Psoas muscle (tissue), 8 donors: ENCODE results near the gene SOSTDC1. TPM values are rescaled to one million over a fixed set of nuclear protein-coding genes. Genes with fewer than 3 reads are reported as not detected.

ENCODE experiments used
- ATAC-seq, 4 donors: fragments of 200-7000 bp; cut with Tn5 transposase; one replicate each; pipeline ENCODE4 v1.9.1; 2020; ENCODE audit warnings: moderate library complexity in 3 of 4, mild to moderate bottlenecking in 2 of 4
- DNase-seq, 2 donors: peaks; one replicate each; pipeline ENCODE4 v3.0.0-alpha.2; 2020
- H3K27ac ChIP-seq: fragments of 200-600 bp; one replicate; pipeline ENCODE4 v1.8.0; 2022
- H3K27me3 ChIP-seq, 3 donors: fragments of 200-600 bp in 1 of 3; one replicate each; pipeline versions ENCODE4 v1.6.1 to v1.8.0; 2013 to 2022; ENCODE audit warnings: low read length in 2 of 3, mild to moderate bottlenecking in 2 of 3, moderate library complexity in 1 of 3; ENCODE audit not compliant: insufficient read depth in 3 of 3
- H3K36me3 ChIP-seq, 2 donors: fragments of 200-600 bp in 1 of 2; one replicate each; pipeline versions ENCODE4 v1.6.1 to v1.8.0; 2013 to 2022; ENCODE audit warnings: low read depth in 1 of 2, mild to moderate bottlenecking in 1 of 2, moderate library complexity in 1 of 2; ENCODE audit not compliant: insufficient read depth in 1 of 2
- H3K4me1 ChIP-seq: fragments of 200-600 bp; one replicate; pipeline ENCODE4 v1.8.0; 2022
- H3K4me3 ChIP-seq: fragments of 200-600 bp; one replicate; pipeline ENCODE4 v1.8.0; 2022; ENCODE audit warnings: mild to moderate bottlenecking
- H3K9me3 ChIP-seq: fragments of 200-600 bp; one replicate; pipeline ENCODE4 v1.8.0; 2022
- CTCF ChIP-seq: fragments of 200-600 bp; IDR thresholded peaks from one replicate; pipeline ENCODE4 v1.8.0; 2022; ENCODE audit warnings: antibody characterized with exemption
- WGBS, 3 donors: extraction: QIAGEN DNeasy Blood & Tissue Kit; methylation state at CpG; one replicate each; pipeline versions ENCODE4 v1.1.6 to v1.1.7; 2013; 5-methylcytosine and 5-hydroxymethylcytosine counted together
- intact Hi-C, 2 donors: fragments of 100-400 bp; cut with DNase I; formaldehyde crosslinking; loops; one replicate each; pipeline versions ENCODE4 v1.11.0 to v1.14.2; 2022
- polyA plus RNA-seq, 3 donors: library from polyadenylated mRNA; stranded (reverse); fragments of 200-250 nt; gene quantifications; one replicate each; pipeline ENCODE4 v1.2.3, GENCODE V29; 2013
- total RNA-seq, 4 donors: library from RNA; stranded (reverse); fragmentation: NEBNext Ultra II Directional in 2 of 4; extraction: Animal tissue kit (Norgen Biotek cat#: 25700) in 2 of 4; gene quantifications; one replicate each; pipeline versions ENCODE4 v1.2.1 to v1.2.4, GENCODE V29; 2021 to 2023
- donor health status: healthy with polysubstance abuse.
- donor health status: DM: no; HTN: no; CAD: no; lungs with moderate emphysema.
- donor health status: Bipolar disorder and iron deficiency.
- donor health status: healthy.
- donor health status: DM: yes; HTN: yes; CAD: no.
- donor health status: DM: no; HTN: no; CAD: no.
- donor health status: DM: no; HTN: no; CAD: no.
- donor health status: DM: yes; HTN: yes; CAD: no.

SOSTDC1 gene
- total and polyA plus RNA-seq, 7 donors, result 0.04 to 0.24 TPM; not detected in 5

DNA sequence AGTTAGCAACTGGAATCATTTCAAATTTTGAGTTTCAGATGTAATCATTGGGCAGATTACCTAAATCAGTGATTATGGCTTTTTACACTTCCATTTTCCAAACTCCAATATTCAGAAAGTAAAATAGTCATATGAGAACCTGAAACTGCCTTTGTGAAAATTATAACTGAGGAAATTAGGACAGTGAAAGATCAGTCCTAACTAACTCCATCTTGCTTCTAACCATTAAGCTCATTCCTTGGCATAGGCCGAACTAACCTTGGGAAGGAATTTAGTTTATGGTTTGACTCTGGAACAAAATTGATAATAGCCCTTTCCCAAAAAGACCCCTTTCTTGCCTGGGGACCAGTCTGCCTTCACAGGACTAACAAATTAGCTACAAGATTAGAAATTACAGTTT is 46.4 kb downstream of the SOSTDC1 start:
- H3K27ac ChIP-seq, result no peak overlapping the region
- no peak for DNase-seq
- TF ChIP-seq CTCF, result no peak
- H3K4me1 ChIP-seq, result peaks cover 12% of the 10 kb centered on the region
- H3K36me3 ChIP-seq, result no peaks in the 10 kb centered on the region
- WGBS, 3 donors, result 94 to 100% (median 97%) methylated on average over 1 of the region's 1 CpG
- H3K4me3 ChIP-seq, result no peak overlapping the region
- no peaks in the 10 kb centered on the region for H3K27me3 ChIP-seq
- intact Hi-C loops, result no loop called here
- H3K9me3 ChIP-seq, result no peaks in the 10 kb centered on the region
- no peak for ATAC-seq

DNA sequence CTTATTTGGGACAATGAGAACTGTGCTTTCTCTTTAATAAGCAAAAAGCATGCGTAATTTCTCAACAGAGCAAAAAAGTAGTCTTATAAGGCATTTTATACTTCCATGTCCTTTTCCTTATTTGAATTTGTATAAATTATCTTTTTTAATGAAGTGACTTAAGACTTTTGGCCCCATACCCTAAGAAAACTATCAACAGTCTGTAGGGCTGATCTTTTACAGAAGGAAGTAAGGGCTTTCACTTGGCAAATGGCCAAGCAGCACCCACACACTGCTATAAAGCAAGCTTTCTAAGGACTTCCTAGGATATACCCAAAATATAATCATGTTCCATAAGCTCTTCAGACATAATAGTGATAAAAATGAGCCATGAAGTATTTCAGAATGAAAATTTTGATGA is 47.6 kb downstream of the SOSTDC1 start:
- Histone ChIP-seq H3K27me3 (no peaks in the 10 kb centered on the region), H3K27ac (no peak overlapping the region), H3K36me3 (no peaks in the 10 kb centered on the region), H3K4me3 (no peak overlapping the region), H3K4me1 (peaks cover 12% of the 10 kb centered on the region), H3K9me3 (no peaks in the 10 kb centered on the region)
- intact Hi-C loops, result no loop called here
- WGBS, 3 donors, result 58 to 60% (median 59%) methylated on average over 1 of the region's 1 CpG
- TF ChIP-seq CTCF, result no peak
- ATAC-seq (no peak), DNase-seq (no peak)

DNA sequence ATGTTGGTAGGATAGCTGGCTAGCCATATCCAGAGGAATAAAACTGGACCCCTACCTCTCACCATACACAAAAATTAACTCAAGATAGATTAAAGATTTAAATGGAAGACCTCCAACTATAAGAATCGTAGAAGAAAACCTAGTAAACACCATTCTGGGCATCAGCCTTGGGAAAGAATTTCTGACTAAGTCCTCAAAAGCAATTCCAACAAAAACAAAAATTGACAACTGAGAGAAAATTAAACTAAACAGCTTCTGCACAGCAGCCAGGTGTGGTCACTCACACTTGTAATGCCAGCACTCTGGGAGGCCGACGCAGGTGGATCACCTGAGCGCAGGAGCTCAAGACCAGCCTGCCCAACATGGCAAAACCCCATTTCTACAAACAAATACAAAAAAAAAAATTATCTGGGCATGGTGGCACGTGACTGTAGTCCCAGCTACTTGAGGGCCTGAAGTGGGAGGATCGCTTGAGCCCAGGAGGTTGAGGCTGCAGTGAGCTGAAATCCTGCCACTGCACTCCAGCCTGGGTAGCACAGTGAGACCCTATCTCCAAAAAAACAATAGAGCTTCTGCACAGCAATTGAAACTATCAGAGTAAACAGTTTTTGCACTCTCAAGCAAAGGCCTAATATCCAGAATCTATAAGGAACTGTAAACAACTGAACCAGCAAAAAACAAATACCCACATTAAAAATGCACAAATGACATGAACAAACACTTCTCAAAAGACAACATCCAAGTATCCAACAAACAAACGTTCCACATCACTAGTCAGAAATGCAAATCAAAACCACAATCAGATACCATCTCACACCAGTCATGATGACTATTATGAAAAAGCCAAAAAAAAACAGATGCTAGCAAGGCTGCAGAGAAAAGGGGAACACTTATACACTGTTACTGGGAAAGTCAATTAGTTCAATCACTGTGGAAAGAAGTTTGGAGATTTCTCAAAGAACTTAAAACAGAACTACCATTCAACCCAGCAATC is 49.0 kb downstream of the SOSTDC1 start:
- no peaks in the 10 kb centered on the region for H3K9me3 ChIP-seq
- H3K4me1 ChIP-seq, result peaks cover 5% of the 10 kb centered on the region
- H3K4me3 ChIP-seq, result no peak overlapping the region
- no peak overlapping the region for H3K27ac ChIP-seq
- H3K27me3 ChIP-seq, result no peaks in the 10 kb centered on the region
- intact Hi-C loops, result no loop called here
- H3K36me3 ChIP-seq, result no peaks in the 10 kb centered on the region
- 77 to 86% (median 82%) methylated on average over 7 of the region's 7 CpGs for WGBS, 3 donors
- ATAC-seq (no peak), DNase-seq (no peak)
- no peak for TF ChIP-seq CTCF

DNA sequence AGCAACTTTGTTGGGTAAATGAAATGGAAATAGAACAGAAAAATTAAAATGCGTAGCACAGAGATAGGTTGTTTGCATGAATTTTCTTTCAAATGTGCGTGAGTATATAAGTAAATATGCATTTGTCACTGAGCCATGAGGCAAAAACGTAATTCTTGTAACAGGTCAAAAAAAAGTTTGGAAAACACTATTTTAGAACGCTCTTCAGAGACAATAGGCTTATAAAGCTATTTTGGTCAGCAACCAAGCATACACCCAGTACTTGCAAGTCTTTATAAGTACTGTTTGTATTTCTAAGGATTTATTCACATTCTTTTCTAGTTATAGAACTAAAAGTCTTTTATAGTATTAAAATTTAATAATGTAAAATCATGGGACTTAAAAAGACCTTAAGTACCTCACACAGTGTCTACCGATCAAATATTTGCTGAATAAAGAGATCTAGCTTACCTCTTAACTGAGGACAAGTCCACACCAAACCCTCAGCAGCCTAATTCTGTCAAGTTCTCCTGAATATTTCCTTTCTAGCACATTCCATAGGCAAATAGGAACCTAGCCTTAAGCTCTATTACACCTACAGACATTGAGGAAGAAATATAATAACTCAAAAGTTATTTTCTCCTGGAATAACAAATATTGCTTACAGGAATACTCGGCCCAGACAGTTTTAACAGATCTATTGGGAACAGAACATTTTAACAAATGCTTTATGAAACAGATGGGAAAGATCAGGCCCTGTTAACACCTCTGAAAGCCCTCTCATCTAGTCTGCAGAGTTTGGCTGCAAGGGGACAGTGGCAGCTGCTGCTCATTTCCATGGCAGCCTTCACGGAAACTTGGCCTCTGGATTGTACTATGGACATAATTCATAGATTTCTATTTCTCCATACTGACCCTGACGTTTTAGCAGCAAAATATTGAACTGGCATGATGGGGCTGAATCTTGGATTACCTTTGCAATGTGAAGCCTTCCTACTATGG is 53.0 kb downstream of the SOSTDC1 start:
- WGBS, 3 donors, result 51 to 59% (median 55%) methylated on average over 8 of the region's 8 CpGs
- intact Hi-C loops, result no loop called here
- no peak overlapping the region for H3K27ac ChIP-seq
- H3K36me3 ChIP-seq, result no peaks in the 10 kb centered on the region
- H3K4me1 ChIP-seq, result no peaks in the 10 kb centered on the region
- no peak for ATAC-seq
- TF ChIP-seq CTCF, result no peak
- H3K9me3 ChIP-seq, result no peaks in the 10 kb centered on the region
- no peak overlapping the region for H3K4me3 ChIP-seq
- no peak for DNase-seq
- no peaks in the 10 kb centered on the region for H3K27me3 ChIP-seq

Other genes starting within 250 kb of the SOSTDC1 start
- gene CRPPA, start 44.2 kb downstream of the SOSTDC1 start, total RNA-seq, result 1 to 10 TPM; 2.2 to 4.1 (median 3.5) TPM
- gene CRPPA, start 44.2 kb downstream of the SOSTDC1 start, polyA plus RNA-seq, result 1 to 10 TPM in 1 of 3 donors, under 1 TPM in 2; 0.30 to 1.1 (median 0.79) TPM
- gene LRRC72, start 61.1 kb upstream of the SOSTDC1 start, total RNA-seq, result not detected
- gene LRRC72, start 61.1 kb upstream of the SOSTDC1 start, polyA plus RNA-seq, result not detected
- 10 to 100 TPM in 3 of 4 donors, 1 to 10 TPM in 1; 7.7 to 16.2 (median 11.3) TPM for gene ANKMY2, start 180.0 kb upstream of the SOSTDC1 start, total RNA-seq
- 1 to 10 TPM; 4.5 to 9.9 (median 5.9) TPM for gene ANKMY2, start 180.0 kb upstream of the SOSTDC1 start, polyA plus RNA-seq
- 100 to 1,000 TPM; 133 to 163 (median 155) TPM for gene BZW2, start 180.4 kb upstream of the SOSTDC1 start, total RNA-seq
- 100 to 1,000 TPM in 2 of 3 donors, 10 to 100 TPM in 1; 83.7 to 133 (median 101) TPM for gene BZW2, start 180.4 kb upstream of the SOSTDC1 start, polyA plus RNA-seq